KMS-11 (cell line): ENCODE results near the gene CISD3.

Source experiments
- H2AFZ ChIP-seq: fragments of 200-600 bp; sonication (generic); 2 replicates; pipeline ENCODE4 v1.6.1; 2016; ENCODE audit warnings: antibody characterized with exemption, mixed run types, low read depth
- H3K27ac ChIP-seq: fragments of 200-600 bp; sonication (generic); 2 replicates; pipeline ENCODE4 v1.6.1; 2016; ENCODE audit warnings: mild to moderate bottlenecking, mixed run types
- H3K27me3 ChIP-seq: fragments of 200-600 bp; sonication (generic); 2 replicates; pipeline ENCODE4 v1.6.1; 2017; ENCODE audit warnings: mild to moderate bottlenecking, low read depth, mixed run types, moderate library complexity; ENCODE audit not compliant: insufficient read depth
- H3K36me3 ChIP-seq: fragments of 200-600 bp; sonication (generic); 2 replicates; pipeline ENCODE4 v1.6.1; 2017; ENCODE audit warnings: mild to moderate bottlenecking, mixed run types; ENCODE audit not compliant: insufficient read depth
- H3K4me1 ChIP-seq: fragments of 200-600 bp; sonication (generic); 2 replicates; pipeline ENCODE4 v1.6.1; 2016; ENCODE audit warnings: mild to moderate bottlenecking, low read depth, mixed run types; ENCODE audit not compliant: poor library complexity, severe bottlenecking
- H3K4me2 ChIP-seq: fragments of 200-600 bp; sonication (generic); 2 replicates; pipeline ENCODE4 v1.7.0; 2016; ENCODE audit warnings: mild to moderate bottlenecking, mixed run types
- H3K4me3 ChIP-seq: fragments of 200-600 bp; sonication (generic); IDR thresholded peaks from 2 replicates; pipeline ENCODE4 v1.6.1; 2017; ENCODE audit warnings: low read depth, low read length, mixed read lengths; ENCODE audit not compliant: insufficient read depth
- H3K79me2 ChIP-seq: fragments of 200-600 bp; sonication (generic); 2 replicates; pipeline ENCODE4 v1.6.1; 2016; ENCODE audit warnings: low read depth, mixed run types; ENCODE audit not compliant: insufficient read depth
- H3K9ac ChIP-seq: fragments of 200-600 bp; sonication (generic); 2 replicates; pipeline ENCODE4 v1.6.1; 2016; ENCODE audit warnings: mild to moderate bottlenecking, mixed run types
- H4K20me1 ChIP-seq: fragments of 200-600 bp; sonication (generic); 2 replicates; pipeline ENCODE4 v1.6.1; 2016; ENCODE audit warnings: mild to moderate bottlenecking, mixed run types; ENCODE audit not compliant: insufficient read depth
- CTCF ChIP-seq: fragments of 200-600 bp; sonication (generic); conservative IDR thresholded peaks from 2 replicates; pipeline ENCODE4 v1.6.1; 2017; ENCODE audit warnings: low read depth, mild to moderate bottlenecking, antibody characterized with exemption, low read length, moderate library complexity, mixed read lengths

CISD3 gene

GRCh38 chr17:38738686-38739085 lies 8.5 kb downstream of the CISD3 start:
- no peaks in the 10 kb centered on the region for H3K79me2 ChIP-seq
- no peak overlapping the region for H3K4me3 ChIP-seq
- no peak overlapping the region for H3K4me2 ChIP-seq
- H3K9ac ChIP-seq, result no peak overlapping the region
- TF ChIP-seq CTCF, result no peak
- H4K20me1 ChIP-seq, result no peaks in the 10 kb centered on the region
- H3K27me3 ChIP-seq, result no peaks in the 10 kb centered on the region
- no peak overlapping the region for H3K27ac ChIP-seq
- H3K36me3 ChIP-seq, result no peaks in the 10 kb centered on the region
- H2AFZ ChIP-seq, result no peak overlapping the region
- peaks cover 10% of the 10 kb centered on the region for H3K4me1 ChIP-seq

- no peak overlapping the region for H3K4me3 ChIP-seq
- H4K20me1 ChIP-seq, result no peaks in the 10 kb centered on the region
- no peak overlapping the region for H3K9ac ChIP-seq
- TF ChIP-seq CTCF, result no peak
- H3K27me3 ChIP-seq, result no peaks in the 10 kb centered on the region
- H2AFZ ChIP-seq, result no peak overlapping the region
- H3K4me2 ChIP-seq, result no peak overlapping the region
- H3K36me3 ChIP-seq, result no peaks in the 10 kb centered on the region
- peaks cover 10% of the 10 kb centered on the region for H3K4me1 ChIP-seq
- no peaks in the 10 kb centered on the region for H3K79me2 ChIP-seq
- no peak overlapping the region for H3K27ac ChIP-seq
These were observed 9.2 kb downstream of the CISD3 start for GRCh38 chr17:38739305-38739704.

GRCh38 chr17:38740044-38740443 lies 9.9 kb downstream of the CISD3 start:
- no peaks in the 10 kb centered on the region for H3K27me3 ChIP-seq
- H3K4me3 ChIP-seq, result no peak overlapping the region
- no peak overlapping the region for H3K27ac ChIP-seq
- peaks cover 8% of the 10 kb centered on the region for H3K4me1 ChIP-seq
- no peak overlapping the region for H3K4me2 ChIP-seq
- no peak overlapping the region for H2AFZ ChIP-seq
- no peaks in the 10 kb centered on the region for H3K79me2 ChIP-seq
- no peak for TF ChIP-seq CTCF
- no peaks in the 10 kb centered on the region for H3K36me3 ChIP-seq
- no peak overlapping the region for H3K9ac ChIP-seq
- no peaks in the 10 kb centered on the region for H4K20me1 ChIP-seq

GRCh38 chr17:38740806-38741205 lies 10.7 kb downstream of the CISD3 start:
- H4K20me1 ChIP-seq, result no peaks in the 10 kb centered on the region
- no peak overlapping the region for H2AFZ ChIP-seq
- no peaks in the 10 kb centered on the region for H3K27me3 ChIP-seq
- H3K4me1 ChIP-seq, result peaks cover 4% of the 10 kb centered on the region
- H3K36me3 ChIP-seq, result no peaks in the 10 kb centered on the region
- TF ChIP-seq CTCF, result no peak
- no peak overlapping the region for H3K4me2 ChIP-seq
- H3K27ac ChIP-seq, result no peak overlapping the region
- no peak overlapping the region for H3K9ac ChIP-seq
- no peak overlapping the region for H3K4me3 ChIP-seq
- no peaks in the 10 kb centered on the region for H3K79me2 ChIP-seq
